Measurements from ENCODE around the gene TRIM66.

The TRIM66 gene

DNA sequence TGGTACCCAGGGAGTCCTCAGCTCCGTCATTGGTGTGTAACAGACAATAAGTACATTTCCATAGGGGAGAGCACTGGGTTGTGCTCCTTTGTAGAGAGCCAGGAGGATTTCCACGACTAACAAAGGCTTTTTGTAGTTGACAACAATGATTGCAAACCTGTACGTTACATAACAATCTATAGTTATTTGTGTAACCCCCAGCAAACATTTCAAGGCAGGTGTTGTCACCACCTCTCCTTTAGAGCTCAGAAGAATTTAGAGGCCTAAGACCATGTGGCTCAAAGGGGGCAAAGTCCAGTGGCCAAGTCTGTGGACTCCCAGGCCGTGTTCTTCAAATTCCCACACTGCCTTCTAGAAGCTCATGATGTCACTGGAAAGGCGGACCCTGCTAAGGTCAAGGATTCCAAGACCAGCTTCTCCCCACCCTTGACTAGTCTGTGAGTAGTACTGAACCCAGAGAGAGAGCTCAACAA lies 15.9 kb upstream of the TRIM66 start:
- DNase-seq (ENCODE audit: insufficient read length, low spot score) (no peak), FAIRE-seq (no peak)
- TF ChIP-seq, protein P1, sequence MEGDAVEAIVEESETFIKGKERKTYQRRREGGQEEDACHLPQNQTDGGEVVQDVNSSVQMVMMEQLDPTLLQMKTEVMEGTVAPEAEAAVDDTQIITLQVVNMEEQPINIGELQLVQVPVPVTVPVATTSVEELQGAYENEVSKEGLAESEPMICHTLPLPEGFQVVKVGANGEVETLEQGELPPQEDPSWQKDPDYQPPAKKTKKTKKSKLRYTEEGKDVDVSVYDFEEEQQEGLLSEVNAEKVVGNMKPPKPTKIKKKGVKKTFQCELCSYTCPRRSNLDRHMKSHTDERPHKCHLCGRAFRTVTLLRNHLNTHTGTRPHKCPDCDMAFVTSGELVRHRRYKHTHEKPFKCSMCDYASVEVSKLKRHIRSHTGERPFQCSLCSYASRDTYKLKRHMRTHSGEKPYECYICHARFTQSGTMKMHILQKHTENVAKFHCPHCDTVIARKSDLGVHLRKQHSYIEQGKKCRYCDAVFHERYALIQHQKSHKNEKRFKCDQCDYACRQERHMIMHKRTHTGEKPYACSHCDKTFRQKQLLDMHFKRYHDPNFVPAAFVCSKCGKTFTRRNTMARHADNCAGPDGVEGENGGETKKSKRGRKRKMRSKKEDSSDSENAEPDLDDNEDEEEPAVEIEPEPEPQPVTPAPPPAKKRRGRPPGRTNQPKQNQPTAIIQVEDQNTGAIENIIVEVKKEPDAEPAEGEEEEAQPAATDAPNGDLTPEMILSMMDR (IDR thresholded peaks at IDR 0.05; ENCODE audit: insufficient read depth, missing control alignments) = no peak

DNA sequence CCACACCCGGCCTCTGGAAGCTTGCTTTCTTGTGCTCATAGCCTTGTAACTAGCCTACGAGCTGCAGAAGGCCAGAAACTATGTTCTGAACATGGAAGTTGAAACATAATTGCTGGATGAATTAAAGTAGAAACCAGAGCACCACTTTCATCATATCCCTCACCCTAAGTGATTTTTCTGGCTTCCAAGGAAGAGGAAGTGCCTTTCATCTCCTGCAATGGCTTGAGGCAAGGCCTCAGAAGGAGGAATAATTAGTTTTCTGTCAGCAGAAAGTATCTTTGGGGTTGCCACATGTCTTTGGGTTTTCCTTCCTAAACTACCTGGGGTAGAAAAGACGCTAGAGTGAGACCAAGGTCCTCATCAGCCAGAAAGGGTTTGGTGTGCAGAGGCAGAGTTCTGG lies 14.6 kb upstream of the TRIM66 start:
- FAIRE-seq (no peak), DNase-seq (ENCODE audit: insufficient read length, low spot score) (no peak)
- TF ChIP-seq, protein P1 (IDR thresholded peaks at IDR 0.05; ENCODE audit: insufficient read depth, missing control alignments) = no peak

DNA sequence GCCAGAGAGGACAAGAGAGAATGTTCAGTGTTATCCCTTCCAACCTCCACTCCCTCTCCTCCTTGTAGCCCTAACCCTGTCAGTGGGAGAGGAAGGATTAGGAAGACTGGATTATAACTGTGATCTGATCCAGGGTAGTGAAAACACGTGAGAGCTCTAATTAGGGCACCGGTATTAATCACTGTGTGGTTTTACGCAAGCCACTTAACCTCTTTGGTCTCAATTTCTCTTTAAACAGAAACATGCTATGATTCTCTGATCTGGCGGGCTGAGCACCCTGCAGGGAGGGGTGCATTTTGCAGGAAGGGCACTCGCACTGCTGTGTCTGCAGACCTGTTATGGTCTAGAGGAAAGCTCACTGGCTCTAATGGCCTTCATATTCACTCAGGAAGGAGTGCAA lies 11.7 kb upstream of the TRIM66 start:
- DNase-seq (ENCODE audit: insufficient read length, low spot score) (peak; percentile 82), FAIRE-seq (peak; percentile 96)

DNA sequence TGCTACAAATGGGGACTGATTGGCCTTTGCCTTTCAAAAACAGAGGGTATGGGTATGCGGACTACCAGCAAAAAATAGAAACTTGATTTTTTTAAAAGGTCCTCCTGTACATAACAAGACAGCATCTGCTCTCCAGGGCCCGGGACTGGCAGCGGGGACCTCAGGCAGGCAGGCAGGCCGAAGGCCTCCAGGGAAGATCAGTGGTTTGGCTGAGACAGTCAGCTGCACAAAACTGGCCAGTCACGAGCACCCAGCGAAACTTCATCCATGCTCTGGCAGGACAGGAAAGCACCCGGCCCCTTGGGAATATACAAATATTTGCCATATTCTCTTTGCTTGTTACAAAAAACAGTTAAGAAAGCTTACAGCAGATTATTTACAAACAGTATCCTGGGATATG lies 11.1 kb upstream of the TRIM66 start:
- TF ChIP-seq, protein P1 (IDR thresholded peaks at IDR 0.05; ENCODE audit: insufficient read depth, missing control alignments) = no peak
- DNase-seq (ENCODE audit: insufficient read length, low spot score) = no peak
- FAIRE-seq = no peak

More for the DNA sequence above, 11.7 kb upstream of the TRIM66 start:
- TF ChIP-seq, protein P1 (IDR thresholded peaks at IDR 0.05; ENCODE audit: insufficient read depth, missing control alignments) = no peak

DNA sequence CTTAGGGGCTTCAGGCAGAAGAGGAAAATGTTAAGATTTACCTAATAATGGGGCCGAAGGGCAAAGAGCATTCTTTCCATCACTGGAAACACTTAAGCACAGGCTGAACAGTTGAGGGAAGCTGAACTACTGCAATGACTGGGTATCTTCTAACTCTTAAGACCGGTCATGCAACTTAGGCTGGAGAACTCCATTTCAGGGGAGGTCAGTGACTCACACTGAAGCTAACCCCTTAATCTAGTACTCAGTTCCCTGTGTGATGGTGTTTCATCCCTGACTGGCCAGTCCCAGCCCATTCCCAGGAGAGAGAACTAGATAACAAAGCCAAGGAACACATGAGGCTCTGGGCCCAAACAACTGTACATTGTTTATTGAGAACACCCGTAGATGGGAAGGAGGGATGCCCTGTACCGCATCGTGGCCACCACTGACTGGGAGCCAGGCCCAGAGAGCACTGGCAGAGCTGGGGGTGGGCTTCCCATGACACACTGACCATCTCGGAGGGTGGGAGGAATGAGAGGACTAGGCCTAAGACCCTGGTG lies 10.6 kb upstream of the TRIM66 start:
- DNase-seq (ENCODE audit: insufficient read length, low spot score) = no peak
- TF ChIP-seq, protein P1 (IDR thresholded peaks at IDR 0.05; ENCODE audit: insufficient read depth, missing control alignments) = no peak
- no peak for FAIRE-seq

DNA sequence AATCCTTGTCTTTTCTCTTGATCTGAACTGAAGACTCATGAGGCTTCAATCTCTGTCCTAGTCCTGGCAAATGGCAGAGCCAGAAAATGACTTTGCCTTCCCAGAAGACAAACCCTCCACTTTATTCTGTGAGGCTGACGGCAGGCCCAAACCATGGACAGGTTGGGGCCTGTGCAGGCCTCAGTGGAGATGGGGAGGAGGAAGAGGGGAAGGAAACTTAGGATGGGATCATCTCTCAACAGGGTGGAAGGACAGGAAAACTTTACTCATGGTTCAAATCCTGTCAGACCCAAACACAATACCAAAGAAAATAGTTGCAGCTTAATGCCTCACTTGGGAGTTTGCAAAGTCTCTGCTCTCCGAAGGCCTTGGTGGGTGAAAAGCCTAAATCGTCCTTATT lies 10.0 kb upstream of the TRIM66 start:
- TF ChIP-seq, protein P1 (IDR thresholded peaks at IDR 0.05; ENCODE audit: insufficient read depth, missing control alignments) = no peak
- no peak for FAIRE-seq
- no peak for DNase-seq (ENCODE audit: insufficient read length, low spot score)

DNA sequence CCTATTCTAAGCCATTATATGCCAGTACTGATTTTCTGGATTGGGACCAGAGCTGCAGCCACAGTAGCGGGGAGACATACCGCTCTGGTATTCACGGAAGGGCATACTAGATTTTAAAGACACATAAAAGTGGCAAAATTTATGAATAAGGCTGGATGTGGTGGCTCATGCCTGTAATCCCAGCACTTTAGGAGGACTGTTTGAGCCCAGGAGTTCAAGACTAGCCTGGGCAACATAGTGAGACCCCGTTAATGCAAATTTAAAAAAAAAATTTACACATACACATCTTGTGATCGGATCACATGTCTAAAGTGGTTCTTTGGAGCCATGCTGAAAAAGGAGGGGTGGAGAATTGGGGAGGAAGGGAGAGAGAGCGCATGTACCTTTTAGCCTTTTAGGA lies 9.1 kb upstream of the TRIM66 start:
- TF ChIP-seq, protein P1 (IDR thresholded peaks at IDR 0.05; ENCODE audit: insufficient read depth, missing control alignments) = no peak
- FAIRE-seq (no peak), DNase-seq (ENCODE audit: insufficient read length, low spot score) (no peak)
